ENCODE measurements around the gene KCNG4. TPM values are rescaled to one million over a fixed set of nuclear protein-coding genes. Genes with fewer than 3 reads are reported as not detected.

Gene KCNG4
- total and polyA plus RNA-seq, 4 experiments from 2014 or later, result not detected

- ChIA-PET CTCF (ENCODE audit: partially characterized antibody) (interaction anchor here (2.4 to 7.4 kb wide), 2 partner anchors 9 to 93 kb away, joined by 11 to 78 read pairs; partner anchors contain the start of gene TAF1C), POLR2A (ENCODE audit: partially characterized antibody) (no interaction called here)
- Histone ChIP-seq H3K4me1 (ENCODE audit: insufficient read depth, low read length) (no peaks in the 10 kb centered on the region), H3K9me3 (ENCODE audit: control insufficient read depth in 1 of 2, low read length in 2 of 2) (no peaks in the 10 kb centered on the region), H3K4me3 (ENCODE audit: low read length in 2 of 2) (no peak overlapping the region), H3K27me3 (ENCODE audit: insufficient read depth, low read length) (no peaks in the 10 kb centered on the region), H3K36me3 (ENCODE audit: insufficient read depth, low read length) (peaks cover 35% of the 10 kb centered on the region), H3K27ac (ENCODE audit: low read depth, low read length) (no peak overlapping the region)
- H3K36me3 Mint-ChIP-seq, result peaks cover 12 to 35% of the 10 kb centered on the region in 2 donors
- peak overlapping the region in 3 of 7 donors; percentile 15 to 25 (median 22) for H3K27ac Mint-ChIP-seq
- H3K27me3 Mint-ChIP-seq, result no peaks in the 10 kb centered on the region
- no peaks in the 10 kb centered on the region for H3K9me3 Mint-ChIP-seq
- DNase-seq, result no peak
- no peak overlapping the region for H3K4me3 Mint-ChIP-seq
- intact Hi-C loops (cut with micrococcal nuclease), result no loop called here
- peaks cover under 1 to 6% (median 5%) of the 10 kb centered on the region in 4 donors for H3K4me1 Mint-ChIP-seq
Measured at GRCh38 chr16:84178146-84178765, 61.6 kb downstream of the KCNG4 start.

GRCh38 chr16:84177741-84178073, 62.1 kb downstream of the KCNG4 start:
- ChIA-PET CTCF (ENCODE audit: partially characterized antibody) (interaction anchor here (2.4 to 7.4 kb wide), 2 partner anchors 9 to 92 kb away, joined by 11 to 78 read pairs; partner anchors contain the start of gene TAF1C), POLR2A (ENCODE audit: partially characterized antibody) (no interaction called here)
- H3K27me3 Mint-ChIP-seq, result no peaks in the 10 kb centered on the region
- H3K9me3 ChIP-seq (ENCODE audit: control insufficient read depth in 1 of 2, low read length in 2 of 2), result no peaks in the 10 kb centered on the region
- H3K27me3 ChIP-seq (ENCODE audit: insufficient read depth, low read length), result no peaks in the 10 kb centered on the region
- H3K4me3 Mint-ChIP-seq, result no peak overlapping the region
- H3K9me3 Mint-ChIP-seq, result no peaks in the 10 kb centered on the region
- no peaks in the 10 kb centered on the region for H3K4me1 ChIP-seq (ENCODE audit: insufficient read depth, low read length)
- H3K36me3 Mint-ChIP-seq, result peaks cover 8 to 31% of the 10 kb centered on the region in 2 donors
- no peak overlapping the region for H3K27ac ChIP-seq (ENCODE audit: low read depth, low read length)
- H3K36me3 ChIP-seq (ENCODE audit: insufficient read depth, low read length), result peaks cover 30% of the 10 kb centered on the region
- intact Hi-C loops (cut with micrococcal nuclease), result no loop called here
- H3K4me1 Mint-ChIP-seq, result peaks cover 0 to 6% (median 5%) of the 10 kb centered on the region in 4 donors
- H3K4me3 ChIP-seq (ENCODE audit: low read length in 2 of 2), result no peak overlapping the region
- H3K27ac Mint-ChIP-seq, result peak overlapping the region in 3 of 7 donors; percentile 15 to 25 (median 22)
- DNase-seq, result no peak

- peaks cover 0 to 6% (median 5%) of the 10 kb centered on the region in 4 donors for H3K4me1 Mint-ChIP-seq
- no peaks in the 10 kb centered on the region for H3K9me3 Mint-ChIP-seq
- Histone ChIP-seq H3K9me3 (ENCODE audit: control insufficient read depth in 1 of 2, low read length in 2 of 2) (no peaks in the 10 kb centered on the region), H3K4me1 (ENCODE audit: insufficient read depth, low read length) (no peaks in the 10 kb centered on the region), H3K27me3 (ENCODE audit: insufficient read depth, low read length) (no peaks in the 10 kb centered on the region), H3K4me3 (ENCODE audit: low read length in 2 of 2) (no peak overlapping the region), H3K27ac (ENCODE audit: low read depth, low read length) (no peak overlapping the region), H3K36me3 (ENCODE audit: insufficient read depth, low read length) (peaks cover 18% of the 10 kb centered on the region)
- H3K36me3 Mint-ChIP-seq, result peaks cover 2 to 21% of the 10 kb centered on the region in 2 donors
- intact Hi-C loops (cut with micrococcal nuclease), result no loop called here
- CTCF ChIA-PET (ENCODE audit: partially characterized antibody), result interaction anchor here (0.9 to 7.4 kb wide), 13 partner anchors 8 to 350 kb away, joined by 3 to 78 read pairs (median 4); partner anchors contain the start of gene TAF1C
- H3K27me3 Mint-ChIP-seq, result peaks cover 0 to 2% of the 10 kb centered on the region in 2 donors
- no peak overlapping the region for H3K27ac Mint-ChIP-seq
- no peak overlapping the region for H3K4me3 Mint-ChIP-seq
- POLR2A ChIA-PET (ENCODE audit: partially characterized antibody), result interaction anchor here (0.9 to 1.6 kb wide), 3 partner anchors 60 to 107 kb away, joined by 3 to 5 read pairs (median 5); partner anchors contain the start of gene MBTPS1
- DNase-seq, result no peak
Measured at GRCh38 chr16:84176192-84177053, 63.4 kb downstream of the KCNG4 start.

GRCh38 chr16:84175350-84176081, 64.3 kb downstream of the KCNG4 start:
- peak; percentile 35 to 59 (median 45) for DNase-seq
- ChIA-PET POLR2A (ENCODE audit: partially characterized antibody) (interaction anchor here (0.9 to 1.6 kb wide), 3 partner anchors 59 to 106 kb away, joined by 3 to 5 read pairs (median 5); partner anchors contain the start of gene MBTPS1), CTCF (ENCODE audit: partially characterized antibody) (interaction anchor here (0.9 to 7.4 kb wide), 16 partner anchors 9 to 354 kb away, joined by 3 to 78 read pairs (median 3); partner anchors contain the start of gene TAF1C)
- Histone ChIP-seq H3K27me3 (ENCODE audit: insufficient read depth, low read length) (no peaks in the 10 kb centered on the region), H3K27ac (ENCODE audit: low read depth, low read length) (no peak overlapping the region), H3K36me3 (ENCODE audit: insufficient read depth, low read length) (peaks cover 12% of the 10 kb centered on the region), H3K9me3 (ENCODE audit: control insufficient read depth in 1 of 2, low read length in 2 of 2) (no peaks in the 10 kb centered on the region), H3K4me1 (ENCODE audit: insufficient read depth, low read length) (no peaks in the 10 kb centered on the region), H3K4me3 (ENCODE audit: low read length in 2 of 2) (no peak overlapping the region)
- Mint-ChIP-seq H3K4me3 (no peak overlapping the region), H3K9me3 (no peaks in the 10 kb centered on the region), H3K4me1 (peaks cover 0 to 6% (median 5%) of the 10 kb centered on the region in 4 donors), H3K27ac (peak overlapping the region in 2 of 7 donors; percentile 9 to 59), H3K27me3 (peaks cover 0 to 2% of the 10 kb centered on the region in 2 donors), H3K36me3 (peaks cover 0 to 16% of the 10 kb centered on the region in 2 donors)
- intact Hi-C loops (cut with micrococcal nuclease), result loop anchor here (1.0 to 2.0 kb wide), 4 partner anchors 59 to 349 kb away; partner anchors contain the start of gene MBTPS1

- Histone ChIP-seq H3K36me3 (ENCODE audit: insufficient read depth, low read length) (peaks cover 8% of the 10 kb centered on the region), H3K4me3 (ENCODE audit: low read length in 2 of 2) (no peak overlapping the region), H3K27me3 (ENCODE audit: insufficient read depth, low read length) (no peaks in the 10 kb centered on the region), H3K27ac (ENCODE audit: low read depth, low read length) (no peak overlapping the region), H3K4me1 (ENCODE audit: insufficient read depth, low read length) (no peaks in the 10 kb centered on the region), H3K9me3 (ENCODE audit: control insufficient read depth in 1 of 2, low read length in 2 of 2) (no peaks in the 10 kb centered on the region)
- no peaks in the 10 kb centered on the region for H3K9me3 Mint-ChIP-seq
- H3K27me3 Mint-ChIP-seq, result peaks cover 4 to 8% of the 10 kb centered on the region in 2 donors
- intact Hi-C loops (cut with micrococcal nuclease), result loop anchor here (2.0 kb wide), 1 partner anchor 58 kb away; the partner anchor contains the start of gene MBTPS1
- POLR2A ChIA-PET (ENCODE audit: partially characterized antibody), result interaction anchor here (1.6 kb wide), 1 partner anchor 90 kb away, joined by 5 read pairs; no protein-coding TSS in a partner anchor
- peaks cover 0 to 6% (median 5%) of the 10 kb centered on the region in 4 donors for H3K4me1 Mint-ChIP-seq
- H3K4me3 Mint-ChIP-seq, result no peak overlapping the region
- DNase-seq, result no peak
- CTCF ChIA-PET (ENCODE audit: partially characterized antibody), result interaction anchor here (0.9 to 7.4 kb wide), 8 partner anchors 10 to 217 kb away, joined by 3 to 78 read pairs (median 6); partner anchors contain the start of genes MBTPS1 and TAF1C
- H3K27ac Mint-ChIP-seq, result no peak overlapping the region
- H3K36me3 Mint-ChIP-seq, result peaks cover 0 to 13% of the 10 kb centered on the region in 2 donors
Measured at GRCh38 chr16:84174396-84174795, 65.4 kb downstream of the KCNG4 start.

GRCh38 chr16:84169765-84170310, 70.0 kb downstream of the KCNG4 start:
- Mint-ChIP-seq H3K4me3 (no peak overlapping the region), H3K4me1 (no peaks in the 10 kb centered on the region), H3K9me3 (no peaks in the 10 kb centered on the region), H3K36me3 (no peaks in the 10 kb centered on the region), H3K27me3 (peaks cover 10 to 18% of the 10 kb centered on the region in 2 donors), H3K27ac (peak overlapping the region in 1 of 7 donors; percentile 30)
- Histone ChIP-seq H3K9me3 (ENCODE audit: control insufficient read depth in 1 of 2, low read length in 2 of 2) (no peaks in the 10 kb centered on the region), H3K4me3 (ENCODE audit: low read length in 2 of 2) (no peak overlapping the region), H3K4me1 (ENCODE audit: insufficient read depth, low read length) (no peaks in the 10 kb centered on the region), H3K27me3 (ENCODE audit: insufficient read depth, low read length) (peaks cover 4% of the 10 kb centered on the region), H3K27ac (ENCODE audit: low read depth, low read length) (no peak overlapping the region), H3K36me3 (ENCODE audit: insufficient read depth, low read length) (no peaks in the 10 kb centered on the region)
- no peak for DNase-seq
- CTCF ChIA-PET (ENCODE audit: partially characterized antibody), result interaction anchor here (1.8 kb wide), 1 partner anchor 17 kb away, joined by 5 read pairs; the partner anchor contains the start of gene TAF1C
- intact Hi-C loops (cut with micrococcal nuclease), result no loop called here
- POLR2A ChIA-PET (ENCODE audit: partially characterized antibody), result no interaction called here
